ENCODE data around the gene C12orf57.

Gene C12orf57

DNA sequence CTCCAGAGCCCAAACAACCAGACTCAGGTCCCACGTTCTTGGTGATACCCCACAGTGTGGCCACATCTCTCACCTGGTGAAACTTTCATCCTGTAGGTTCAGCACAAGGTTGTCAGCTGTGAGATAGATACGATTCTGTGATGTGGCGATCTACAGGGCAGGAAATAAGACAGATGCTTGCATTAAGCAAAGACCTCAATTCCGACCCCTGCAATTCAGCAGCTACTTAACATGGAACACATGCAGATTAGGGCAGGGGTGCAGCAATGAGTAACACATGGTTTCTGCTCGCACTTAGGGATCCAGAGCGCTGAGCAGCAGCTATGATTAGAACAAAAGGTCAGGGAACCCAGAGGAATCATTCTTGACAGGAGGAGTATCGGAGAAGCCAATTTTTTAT lies 22.5 kb downstream of the C12orf57 start:
- H3K4me3 ChIP-seq (replicated peaks in 1 of 2; ENCODE audit: low read depth in 2 of 2, low read length in 2 of 2), result no peak overlapping the region
- TF ChIP-seq CTCF (IDR thresholded peaks at IDR 0.05; ENCODE audit: low read depth, low read length), result no peak
- DNase-seq (ENCODE audit: low read depth in 2 of 2), result no peak

DNA sequence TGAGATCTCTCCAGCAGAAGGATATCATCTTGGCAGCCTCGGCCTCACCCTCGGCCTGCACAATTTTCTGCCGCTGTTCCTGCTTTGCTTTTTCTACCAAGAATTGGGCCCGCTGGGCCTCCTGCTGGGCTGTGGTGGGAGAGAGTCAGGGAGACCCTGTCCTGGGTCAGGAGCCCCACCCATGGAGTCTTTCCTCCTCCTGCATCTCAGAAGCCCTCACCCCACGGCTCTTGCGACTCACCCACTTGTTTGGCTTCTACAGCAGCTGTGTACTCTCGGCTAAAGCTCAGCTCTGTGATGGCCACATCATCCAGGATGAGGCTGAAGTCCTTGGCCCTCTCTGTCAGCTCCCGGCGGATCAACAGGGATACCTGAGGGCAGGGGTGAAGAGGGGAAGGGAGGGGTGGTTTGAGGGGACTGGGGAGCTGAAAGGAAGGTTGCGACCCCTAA lies 23.9 kb downstream of the C12orf57 start:
- DNase-seq (ENCODE audit: low read depth in 2 of 2), result no peak
- TF ChIP-seq CTCF (IDR thresholded peaks at IDR 0.05; ENCODE audit: low read depth, low read length), result no peak
- H3K4me3 ChIP-seq (replicated peaks in 1 of 2; ENCODE audit: low read depth in 2 of 2, low read length in 2 of 2), result no peak overlapping the region

GRCh38 chr12:6968426-6968825 lies 24.6 kb downstream of the C12orf57 start:
- no peak for DNase-seq (ENCODE audit: low read depth in 2 of 2)
- no peak for TF ChIP-seq CTCF (IDR thresholded peaks at IDR 0.05; ENCODE audit: low read depth, low read length)
- H3K4me3 ChIP-seq (replicated peaks in 1 of 2; ENCODE audit: low read depth in 2 of 2, low read length in 2 of 2), result no peak overlapping the region

DNA sequence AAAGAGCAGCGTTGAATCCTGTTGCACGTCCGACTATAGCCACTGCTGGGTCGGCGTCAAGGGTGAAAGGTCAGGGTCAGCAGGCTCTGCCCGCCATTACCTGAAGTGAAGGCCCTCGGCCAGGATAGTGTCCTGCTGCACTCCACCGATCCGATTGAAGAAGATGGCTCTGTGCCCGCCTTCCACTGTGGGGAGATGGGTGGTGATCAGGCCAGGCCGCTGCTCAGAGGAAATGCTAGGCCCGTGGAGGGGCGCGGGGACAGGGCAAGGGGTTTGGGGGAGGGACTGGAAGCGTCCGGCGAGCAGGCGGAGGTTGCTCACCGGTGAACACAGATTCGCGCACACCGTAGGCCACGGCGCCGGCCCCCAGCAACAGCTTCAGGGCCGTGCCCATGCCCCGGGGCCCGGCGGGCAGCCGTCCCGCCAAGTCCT lies 26.3 kb downstream of the C12orf57 start:
- TF ChIP-seq CTCF (IDR thresholded peaks at IDR 0.05; ENCODE audit: low read depth, low read length), result no peak
- H3K4me3 ChIP-seq (replicated peaks in 1 of 2; ENCODE audit: low read depth in 2 of 2, low read length in 2 of 2), result peak overlapping the region; percentile 64 to 99
- DNase-seq (ENCODE audit: low read depth in 2 of 2), result peak in 1 of 2 donors; percentile 14

DNA sequence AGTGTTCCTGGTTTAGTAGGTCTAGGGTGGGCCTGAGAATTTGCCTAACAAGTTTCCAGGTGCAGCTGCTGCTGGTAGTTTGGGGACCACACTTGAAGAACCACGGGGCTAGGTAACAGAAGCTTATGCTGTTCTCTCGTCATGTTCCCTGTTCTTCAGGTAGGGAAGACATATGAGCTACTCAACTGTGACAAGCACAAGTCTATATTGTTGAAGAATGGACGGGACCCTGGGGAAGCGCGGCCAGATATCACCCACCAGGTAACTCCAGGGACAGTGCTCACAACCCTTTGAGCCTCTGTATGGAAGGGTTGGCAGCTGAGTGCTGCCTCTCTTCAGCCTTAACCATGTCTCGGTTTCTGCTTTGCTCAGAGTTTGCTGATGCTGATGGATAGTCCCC lies 30.4 kb downstream of the C12orf57 start:
- no peak for TF ChIP-seq CTCF (IDR thresholded peaks at IDR 0.05; ENCODE audit: low read depth, low read length)
- no peak overlapping the region for H3K4me3 ChIP-seq (replicated peaks in 1 of 2; ENCODE audit: low read depth in 2 of 2, low read length in 2 of 2)
- DNase-seq (ENCODE audit: low read depth in 2 of 2), result no peak

- no peak overlapping the region for H3K4me3 ChIP-seq (replicated peaks in 1 of 2; ENCODE audit: low read depth in 2 of 2, low read length in 2 of 2)
- TF ChIP-seq CTCF (IDR thresholded peaks at IDR 0.05; ENCODE audit: low read depth, low read length), result no peak
- no peak for DNase-seq (ENCODE audit: low read depth in 2 of 2)
Observed at GRCh38 chr12:6975297-6976032, 31.6 kb downstream of the C12orf57 start.

- H3K4me3 ChIP-seq (replicated peaks in 1 of 2; ENCODE audit: low read depth in 2 of 2, low read length in 2 of 2), result no peak overlapping the region
- no peak for DNase-seq (ENCODE audit: low read depth in 2 of 2)
- TF ChIP-seq CTCF (IDR thresholded peaks at IDR 0.05; ENCODE audit: low read depth, low read length), result no peak
Observed at GRCh38 chr12:6977653-6978052, 33.8 kb downstream of the C12orf57 start.
